LNCaP clone FGC (cell line): ENCODE results near the gene SERGEF.

ENCODE experiments used
- DNase-seq: peaks from one replicate; pipeline ENCODE4 v3.0.0-alpha.2; 2011; ENCODE audit warnings: low read depth
- H3K4me3 ChIP-seq: 2 replicates; pipeline ENCODE4 v1.5.1; 2011; ENCODE audit warnings: mild to moderate bottlenecking, low read depth, low read length, control low read depth
- TF ChIP-seq, protein P1 (sequence below): IDR thresholded peaks from 2 replicates; pipeline ENCODE4 v1.5.1; 2012; ENCODE audit warnings: mild to moderate bottlenecking; ENCODE audit not compliant: control insufficient read depth, insufficient read depth; ENCODE audit errors: extremely low read depth

Gene SERGEF

GRCh38 chr11:17846852-17847453 is 165.9 kb downstream of the SERGEF start:
- TF ChIP-seq, protein P1, sequence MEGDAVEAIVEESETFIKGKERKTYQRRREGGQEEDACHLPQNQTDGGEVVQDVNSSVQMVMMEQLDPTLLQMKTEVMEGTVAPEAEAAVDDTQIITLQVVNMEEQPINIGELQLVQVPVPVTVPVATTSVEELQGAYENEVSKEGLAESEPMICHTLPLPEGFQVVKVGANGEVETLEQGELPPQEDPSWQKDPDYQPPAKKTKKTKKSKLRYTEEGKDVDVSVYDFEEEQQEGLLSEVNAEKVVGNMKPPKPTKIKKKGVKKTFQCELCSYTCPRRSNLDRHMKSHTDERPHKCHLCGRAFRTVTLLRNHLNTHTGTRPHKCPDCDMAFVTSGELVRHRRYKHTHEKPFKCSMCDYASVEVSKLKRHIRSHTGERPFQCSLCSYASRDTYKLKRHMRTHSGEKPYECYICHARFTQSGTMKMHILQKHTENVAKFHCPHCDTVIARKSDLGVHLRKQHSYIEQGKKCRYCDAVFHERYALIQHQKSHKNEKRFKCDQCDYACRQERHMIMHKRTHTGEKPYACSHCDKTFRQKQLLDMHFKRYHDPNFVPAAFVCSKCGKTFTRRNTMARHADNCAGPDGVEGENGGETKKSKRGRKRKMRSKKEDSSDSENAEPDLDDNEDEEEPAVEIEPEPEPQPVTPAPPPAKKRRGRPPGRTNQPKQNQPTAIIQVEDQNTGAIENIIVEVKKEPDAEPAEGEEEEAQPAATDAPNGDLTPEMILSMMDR: peak; percentile 31
- no peak for DNase-seq

GRCh38 chr11:17845431-17845881 is 167.4 kb downstream of the SERGEF start:
- H3K4me3 ChIP-seq: no peak overlapping the region
- TF ChIP-seq, protein P1: no peak
- no peak for DNase-seq

More at GRCh38 chr11:17846852-17847453, 165.9 kb downstream of the SERGEF start:
- no peak overlapping the region for H3K4me3 ChIP-seq

DNA sequence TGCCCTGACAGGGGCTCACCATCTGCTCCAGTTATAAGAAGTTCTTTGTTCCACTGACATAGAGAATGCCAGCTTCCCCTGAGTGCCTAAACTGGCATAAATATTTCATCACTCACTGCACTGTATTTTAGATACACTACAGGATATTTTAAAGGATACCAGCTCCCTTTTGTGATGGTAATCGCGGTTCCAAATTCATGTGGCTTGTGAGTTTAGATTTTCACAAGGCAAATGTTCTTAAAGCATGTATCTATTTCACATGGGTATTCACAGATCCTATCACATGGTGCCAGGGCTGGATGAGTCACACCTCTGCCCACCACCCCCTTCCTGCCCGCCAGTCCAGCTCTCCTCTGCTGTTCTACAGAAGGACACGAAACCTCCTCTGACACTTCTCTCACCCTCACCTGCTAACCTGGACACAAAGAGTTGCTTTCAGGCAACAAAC is 172.7 kb downstream of the SERGEF start:
- no peak overlapping the region for H3K4me3 ChIP-seq
- TF ChIP-seq, protein P1: no peak
- no peak for DNase-seq

- H3K4me3 ChIP-seq: no peak overlapping the region
- TF ChIP-seq, protein P1: no peak
- no peak for DNase-seq
Measured at GRCh38 chr11:17839450-17839849, 173.4 kb downstream of the SERGEF start.

DNA sequence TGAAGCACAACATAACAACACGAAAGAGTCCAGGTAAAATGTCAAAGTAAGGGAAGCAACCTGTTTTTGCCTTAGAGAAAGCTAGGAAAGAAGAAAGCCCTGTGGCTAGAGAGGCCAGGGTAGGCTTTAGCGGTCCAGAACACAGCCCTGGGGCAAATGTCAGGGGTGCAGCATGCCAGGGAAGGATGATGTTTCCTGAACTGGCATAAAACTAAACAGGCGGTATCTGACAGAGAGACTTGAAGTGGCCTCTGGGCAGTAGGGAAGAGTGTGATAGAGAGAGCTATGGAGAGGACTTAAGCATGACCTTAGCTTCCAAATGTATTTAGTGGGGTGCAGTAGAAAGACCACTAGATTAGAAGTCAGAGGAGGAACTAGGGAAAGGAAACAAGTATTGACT is 174.7 kb downstream of the SERGEF start:
- no peak overlapping the region for H3K4me3 ChIP-seq
- TF ChIP-seq, protein P1: no peak

GRCh38 chr11:17831883-17832282 is 181.0 kb downstream of the SERGEF start:
- TF ChIP-seq, protein P1: no peak
- no peak for DNase-seq
- H3K4me3 ChIP-seq: no peak overlapping the region

More for the DNA sequence above, 174.7 kb downstream of the SERGEF start:
- DNase-seq: no peak

- TF ChIP-seq, protein P1: no peak
- DNase-seq: no peak
- H3K4me3 ChIP-seq: no peak overlapping the region
Measured at GRCh38 chr11:17831228-17831627, 181.6 kb downstream of the SERGEF start.
